ENCODE data around the gene PHIP.

The PHIP gene

DNA sequence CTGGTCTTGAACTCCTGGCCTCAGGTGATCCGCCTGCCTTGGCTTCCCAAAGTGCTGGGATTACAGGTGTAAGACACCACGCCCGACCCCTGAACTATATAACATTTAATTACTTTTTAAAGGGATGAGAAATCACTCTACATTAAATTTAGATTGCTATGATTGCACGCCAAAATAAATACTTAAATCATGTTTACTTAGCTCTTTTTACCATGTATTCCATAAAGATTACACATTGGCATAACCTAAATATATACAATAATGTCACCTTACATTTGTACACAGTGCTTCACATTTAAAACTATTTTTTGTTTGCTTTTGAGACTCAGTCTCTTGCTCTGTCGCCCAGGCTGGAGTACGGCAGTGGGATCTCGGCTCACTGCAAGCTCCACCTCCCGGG is 124.3 kb downstream of the PHIP start:
- Histone ChIP-seq H2AK5ac (ENCODE audit: low read depth, low read length) (no peak overlapping the region), H2BK5ac (ENCODE audit: low read length) (no peak overlapping the region), H3K9ac (ENCODE audit: low read depth, low read length, poor library complexity) (no peak overlapping the region), H3K27me3 (ENCODE audit: control insufficient read depth in 3 of 3, insufficient read depth in 3 of 3, low read depth in 1 of 3, low read length in 3 of 3) (no peaks in the 10 kb centered on the region), H2BK15ac (ENCODE audit: low read length) (no peak overlapping the region), H3K4me2 (ENCODE audit: insufficient read depth, low read length, poor library complexity, severe bottlenecking) (no peak overlapping the region), H3K4ac (ENCODE audit: low read length) (no peak overlapping the region), H3K27ac (replicated peaks; ENCODE audit: low read length) (no peak overlapping the region), H3K36me3 (replicated peaks in 1 of 2; ENCODE audit: control insufficient read depth in 2 of 2, insufficient read depth in 2 of 2, low read length in 2 of 2) (peaks cover 15 to 100% of the 10 kb centered on the region in 2 donors), H4K8ac (ENCODE audit: low read depth, low read length) (no peak overlapping the region), H3K4me3 (ENCODE audit: low read length in 2 of 2) (no peak overlapping the region), H3K18ac (ENCODE audit: low read length) (no peak overlapping the region), H2BK12ac (ENCODE audit: low read length) (no peak overlapping the region), H2AFZ (ENCODE audit: low read length) (no peak overlapping the region), H4K91ac (ENCODE audit: low read depth, low read length, poor library complexity) (no peak overlapping the region), H3K23ac (ENCODE audit: low read depth, low read length, poor library complexity) (no peak overlapping the region), H3K14ac (ENCODE audit: low read length) (no peak overlapping the region), H3K4me1 (ENCODE audit: control insufficient read depth in 2 of 2, insufficient read depth in 1 of 2, low read depth in 1 of 2, low read length in 2 of 2) (no peaks in the 10 kb centered on the region), H3K9me3 (replicated peaks in 1 of 2; ENCODE audit: control insufficient read depth in 2 of 2, insufficient read depth in 1 of 2, low read depth in 1 of 2, low read length in 2 of 2) (peaks cover 6 to 36% of the 10 kb centered on the region in 2 donors), H2BK120ac (ENCODE audit: low read depth, low read length) (no peak overlapping the region), H3K79me1 (ENCODE audit: low read depth, low read length) (no peaks in the 10 kb centered on the region)
- WGBS, 2 donors (ENCODE audit: extremely low coverage in 2 of 2, insufficient read length in 2 of 2, insufficient replicate concordance in 1 of 2), result no CpG with 5 or more reads among the region's 8 CpGs
- no peak for DNase-seq (ENCODE audit: low spot score)

DNA sequence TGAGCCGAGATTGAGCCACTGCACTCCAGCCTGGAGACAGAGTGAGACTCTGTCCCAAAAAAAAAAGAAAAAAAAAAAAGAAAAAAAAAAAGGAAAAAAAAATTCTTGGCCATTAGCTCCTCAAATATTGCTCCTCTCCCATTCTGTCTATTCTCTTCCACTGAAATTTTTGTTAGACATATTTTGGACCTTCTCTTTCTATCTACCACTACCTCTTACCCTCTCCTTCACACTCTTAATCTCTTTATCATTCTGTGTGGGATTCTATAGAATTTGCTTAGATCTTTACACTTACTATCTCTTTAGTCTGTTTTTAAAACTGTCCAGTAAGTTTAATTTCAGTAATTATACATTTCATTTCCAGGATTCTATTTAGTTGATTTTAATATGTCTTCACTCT is 125.7 kb downstream of the PHIP start:
- Histone ChIP-seq H3K4me1 (ENCODE audit: control insufficient read depth in 2 of 2, insufficient read depth in 1 of 2, low read depth in 1 of 2, low read length in 2 of 2) (no peaks in the 10 kb centered on the region), H3K4me2 (ENCODE audit: insufficient read depth, low read length, poor library complexity, severe bottlenecking) (no peak overlapping the region), H3K27me3 (ENCODE audit: control insufficient read depth in 3 of 3, insufficient read depth in 3 of 3, low read depth in 1 of 3, low read length in 3 of 3) (no peaks in the 10 kb centered on the region), H4K8ac (ENCODE audit: low read depth, low read length) (no peak overlapping the region), H2AK5ac (ENCODE audit: low read depth, low read length) (no peak overlapping the region), H3K9me3 (replicated peaks in 1 of 2; ENCODE audit: control insufficient read depth in 2 of 2, insufficient read depth in 1 of 2, low read depth in 1 of 2, low read length in 2 of 2) (peaks cover 10 to 42% of the 10 kb centered on the region in 2 donors), H2AFZ (ENCODE audit: low read length) (no peak overlapping the region), H2BK12ac (ENCODE audit: low read length) (no peak overlapping the region), H3K18ac (ENCODE audit: low read length) (no peak overlapping the region), H3K27ac (replicated peaks; ENCODE audit: low read length) (no peak overlapping the region), H2BK120ac (ENCODE audit: low read depth, low read length) (no peak overlapping the region), H2BK5ac (ENCODE audit: low read length) (no peak overlapping the region), H4K91ac (ENCODE audit: low read depth, low read length, poor library complexity) (no peak overlapping the region), H3K4me3 (ENCODE audit: low read length in 2 of 2) (no peak overlapping the region), H3K23ac (ENCODE audit: low read depth, low read length, poor library complexity) (no peak overlapping the region), H3K36me3 (replicated peaks in 1 of 2; ENCODE audit: control insufficient read depth in 2 of 2, insufficient read depth in 2 of 2, low read length in 2 of 2) (peaks cover 19 to 100% of the 10 kb centered on the region in 2 donors), H2BK15ac (ENCODE audit: low read length) (no peak overlapping the region), H3K9ac (ENCODE audit: low read depth, low read length, poor library complexity) (no peak overlapping the region), H3K4ac (ENCODE audit: low read length) (no peak overlapping the region), H3K14ac (ENCODE audit: low read length) (no peak overlapping the region), H3K79me1 (ENCODE audit: low read depth, low read length) (no peaks in the 10 kb centered on the region)
- no CpG with 5 or more reads among the region's 1 CpG for WGBS, 2 donors (ENCODE audit: extremely low coverage in 2 of 2, insufficient read length in 2 of 2, insufficient replicate concordance in 1 of 2)
- DNase-seq (ENCODE audit: low spot score), result no peak

DNA sequence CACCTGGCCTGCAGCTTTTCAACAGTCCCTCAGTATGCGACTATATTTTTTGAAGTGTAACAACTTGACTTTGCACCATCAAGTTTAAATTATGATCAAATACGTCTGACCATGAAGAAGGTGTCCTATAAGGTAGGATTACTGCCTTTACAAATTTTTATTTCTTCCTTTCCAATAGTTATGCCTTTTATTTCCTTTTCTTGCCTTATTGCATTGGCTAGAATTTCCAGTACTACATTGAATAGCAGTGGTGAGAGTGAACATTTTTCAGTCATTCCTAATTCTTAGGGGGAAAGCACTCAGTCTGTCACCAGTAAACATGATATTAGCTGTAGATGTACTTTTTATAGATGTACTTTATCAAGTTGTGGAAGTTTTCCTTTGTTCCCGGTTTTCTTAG is 129.3 kb downstream of the PHIP start:
- no peak overlapping the region for H3K23ac ChIP-seq (ENCODE audit: low read depth, low read length, poor library complexity)
- no peaks in the 10 kb centered on the region for H3K79me1 ChIP-seq (ENCODE audit: low read depth, low read length)
- no peak overlapping the region for H2BK15ac ChIP-seq (ENCODE audit: low read length)
- no peak overlapping the region for H3K9ac ChIP-seq (ENCODE audit: low read depth, low read length, poor library complexity)
- peaks cover 10 to 42% of the 10 kb centered on the region in 2 donors for H3K9me3 ChIP-seq (replicated peaks in 1 of 2; ENCODE audit: control insufficient read depth in 2 of 2, insufficient read depth in 1 of 2, low read depth in 1 of 2, low read length in 2 of 2)
- no CpG with 5 or more reads among the region's 3 CpGs for WGBS, 2 donors (ENCODE audit: extremely low coverage in 2 of 2, insufficient read length in 2 of 2, insufficient replicate concordance in 1 of 2)
- no peak overlapping the region for H2BK5ac ChIP-seq (ENCODE audit: low read length)
- no peak overlapping the region for H2AK5ac ChIP-seq (ENCODE audit: low read depth, low read length)
- no peak overlapping the region for H4K8ac ChIP-seq (ENCODE audit: low read depth, low read length)
- H3K4ac ChIP-seq (ENCODE audit: low read length), result no peak overlapping the region
- no peaks in the 10 kb centered on the region for H3K4me1 ChIP-seq (ENCODE audit: control insufficient read depth in 2 of 2, insufficient read depth in 1 of 2, low read depth in 1 of 2, low read length in 2 of 2)
- no peak overlapping the region for H3K27ac ChIP-seq (replicated peaks; ENCODE audit: low read length)
- DNase-seq (ENCODE audit: low spot score), result no peak
- no peak overlapping the region for H2BK120ac ChIP-seq (ENCODE audit: low read depth, low read length)
- H3K14ac ChIP-seq (ENCODE audit: low read length), result no peak overlapping the region
- no peaks in the 10 kb centered on the region for H3K27me3 ChIP-seq (ENCODE audit: control insufficient read depth in 3 of 3, insufficient read depth in 3 of 3, low read depth in 1 of 3, low read length in 3 of 3)
- no peak overlapping the region for H3K4me3 ChIP-seq (ENCODE audit: low read length in 2 of 2)
- H3K18ac ChIP-seq (ENCODE audit: low read length), result no peak overlapping the region
- H2AFZ ChIP-seq (ENCODE audit: low read length), result no peak overlapping the region
- no peak overlapping the region for H4K91ac ChIP-seq (ENCODE audit: low read depth, low read length, poor library complexity)
- H2BK12ac ChIP-seq (ENCODE audit: low read length), result no peak overlapping the region
- H3K36me3 ChIP-seq (replicated peaks in 1 of 2; ENCODE audit: control insufficient read depth in 2 of 2, insufficient read depth in 2 of 2, low read length in 2 of 2), result peaks cover 20 to 100% of the 10 kb centered on the region in 2 donors
- no peak overlapping the region for H3K4me2 ChIP-seq (ENCODE audit: insufficient read depth, low read length, poor library complexity, severe bottlenecking)

DNA sequence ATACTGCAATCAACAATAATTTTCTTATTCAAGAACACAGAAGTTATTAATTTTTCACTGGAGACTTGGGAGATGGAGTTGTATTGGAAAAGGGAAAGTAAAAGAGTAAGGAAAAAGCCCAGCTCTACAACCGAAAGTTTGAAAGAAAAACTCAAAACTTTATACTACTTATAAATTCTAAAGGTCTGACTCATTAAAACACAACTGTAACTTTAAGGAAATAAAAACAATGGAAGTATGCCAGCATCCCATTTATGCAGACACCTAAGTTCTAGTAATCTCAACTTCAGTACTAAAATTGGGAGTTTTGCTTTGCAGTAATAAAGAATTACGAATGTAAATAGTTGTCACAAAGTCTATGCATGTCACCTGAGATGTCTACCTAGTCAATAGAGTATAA is 130.1 kb downstream of the PHIP start:
- peaks cover 19 to 100% of the 10 kb centered on the region in 2 donors for H3K36me3 ChIP-seq (replicated peaks in 1 of 2; ENCODE audit: control insufficient read depth in 2 of 2, insufficient read depth in 2 of 2, low read length in 2 of 2)
- no peaks in the 10 kb centered on the region for H3K27me3 ChIP-seq (ENCODE audit: control insufficient read depth in 3 of 3, insufficient read depth in 3 of 3, low read depth in 1 of 3, low read length in 3 of 3)
- H3K18ac ChIP-seq (ENCODE audit: low read length), result no peak overlapping the region
- H2BK5ac ChIP-seq (ENCODE audit: low read length), result no peak overlapping the region
- no peak overlapping the region for H4K91ac ChIP-seq (ENCODE audit: low read depth, low read length, poor library complexity)
- no peak overlapping the region for H4K8ac ChIP-seq (ENCODE audit: low read depth, low read length)
- H2AK5ac ChIP-seq (ENCODE audit: low read depth, low read length), result no peak overlapping the region
- no peak overlapping the region for H3K23ac ChIP-seq (ENCODE audit: low read depth, low read length, poor library complexity)
- H2BK120ac ChIP-seq (ENCODE audit: low read depth, low read length), result no peak overlapping the region
- H3K9ac ChIP-seq (ENCODE audit: low read depth, low read length, poor library complexity), result no peak overlapping the region
- no peak overlapping the region for H2BK12ac ChIP-seq (ENCODE audit: low read length)
- no peak overlapping the region for H2BK15ac ChIP-seq (ENCODE audit: low read length)
- no peak for DNase-seq (ENCODE audit: low spot score)
- H3K4ac ChIP-seq (ENCODE audit: low read length), result no peak overlapping the region
- H3K79me1 ChIP-seq (ENCODE audit: low read depth, low read length), result no peaks in the 10 kb centered on the region
- WGBS, 2 donors (ENCODE audit: extremely low coverage in 2 of 2, insufficient read length in 2 of 2, insufficient replicate concordance in 1 of 2), result no CpG with 5 or more reads among the region's 2 CpGs
- H2AFZ ChIP-seq (ENCODE audit: low read length), result no peak overlapping the region
- no peak overlapping the region for H3K14ac ChIP-seq (ENCODE audit: low read length)
- H3K4me1 ChIP-seq (ENCODE audit: control insufficient read depth in 2 of 2, insufficient read depth in 1 of 2, low read depth in 1 of 2, low read length in 2 of 2), result no peaks in the 10 kb centered on the region
- no peak overlapping the region for H3K4me2 ChIP-seq (ENCODE audit: insufficient read depth, low read length, poor library complexity, severe bottlenecking)
- no peak overlapping the region for H3K4me3 ChIP-seq (ENCODE audit: low read length in 2 of 2)
- peaks cover 10 to 42% of the 10 kb centered on the region in 2 donors for H3K9me3 ChIP-seq (replicated peaks in 1 of 2; ENCODE audit: control insufficient read depth in 2 of 2, insufficient read depth in 1 of 2, low read depth in 1 of 2, low read length in 2 of 2)
- H3K27ac ChIP-seq (replicated peaks; ENCODE audit: low read length), result no peak overlapping the region
